ENCODE results near the gene ARMH3. TPM values are rescaled to one million over a fixed set of nuclear protein-coding genes. Genes with fewer than 3 reads are reported as not detected.

ARMH3 gene
- total RNA-seq, 1 experiment from 2014 or later, result 3.7 TPM

GRCh38 chr10:101958691-101959090, 97.3 kb downstream of the ARMH3 start:
- Histone ChIP-seq H3K27ac (ENCODE audit: low read length) (peak overlapping the region; percentile 54), H3K4me3 (ENCODE audit: low read length) (no peak overlapping the region), H3K9me2 (replicated peaks; ENCODE audit: insufficient read depth, low read length) (no peaks in the 10 kb centered on the region), H3K9me3 (ENCODE audit: low read length) (no peaks in the 10 kb centered on the region), H2AFZ (ENCODE audit: low read length) (no peak overlapping the region), H3K9ac (ENCODE audit: low read length) (no peak overlapping the region), H4K20me1 (ENCODE audit: insufficient read depth, low read depth, low read length) (no peaks in the 10 kb centered on the region), H3K4me1 (ENCODE audit: low read length) (peaks cover 7% of the 10 kb centered on the region), H3K27me3 (ENCODE audit: low read length) (no peaks in the 10 kb centered on the region), H3K79me2 (ENCODE audit: low read length) (no peaks in the 10 kb centered on the region), H3K4me2 (ENCODE audit: low read depth, low read length, poor library complexity, severe bottlenecking) (no peak overlapping the region), H3K36me3 (ENCODE audit: insufficient read depth, low read length) (no peaks in the 10 kb centered on the region; the same call in 1 of the 2 replicates)
- no peak for DNase-seq

- DNase-seq, result no peak
- Histone ChIP-seq H3K9ac (ENCODE audit: low read length) (no peak overlapping the region), H3K27me3 (ENCODE audit: low read length) (no peaks in the 10 kb centered on the region), H3K79me2 (ENCODE audit: low read length) (no peaks in the 10 kb centered on the region), H2AFZ (ENCODE audit: low read length) (no peak overlapping the region), H3K4me2 (ENCODE audit: low read depth, low read length, poor library complexity, severe bottlenecking) (no peak overlapping the region), H3K27ac (ENCODE audit: low read length) (no peak overlapping the region), H4K20me1 (ENCODE audit: insufficient read depth, low read depth, low read length) (no peaks in the 10 kb centered on the region), H3K4me1 (ENCODE audit: low read length) (peaks cover 7% of the 10 kb centered on the region), H3K9me2 (replicated peaks; ENCODE audit: insufficient read depth, low read length) (no peaks in the 10 kb centered on the region), H3K4me3 (ENCODE audit: low read length) (no peak overlapping the region), H3K9me3 (ENCODE audit: low read length) (no peaks in the 10 kb centered on the region), H3K36me3 (ENCODE audit: insufficient read depth, low read length) (no peaks in the 10 kb centered on the region; the same call in 1 of the 2 replicates)
Observed at GRCh38 chr10:101956898-101957297, 99.1 kb downstream of the ARMH3 start.

DNA sequence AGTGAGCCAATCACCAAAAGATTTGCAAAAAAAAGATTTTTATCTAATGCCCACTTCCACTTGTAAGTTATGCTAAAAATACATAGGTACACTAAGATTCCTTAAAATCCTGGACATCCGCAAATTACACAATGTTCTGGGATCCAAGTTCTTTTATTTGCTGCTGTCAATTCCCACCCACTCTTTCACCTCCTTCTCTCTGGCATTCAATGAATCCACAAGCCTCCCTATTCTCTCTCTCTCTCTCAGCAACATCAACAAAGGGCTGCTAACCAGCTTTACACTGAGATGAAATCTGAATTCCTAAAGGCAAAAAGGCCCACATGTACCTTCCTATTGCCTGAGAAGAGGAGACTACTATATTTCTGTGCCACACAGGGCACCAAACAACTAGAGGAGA, 99.9 kb downstream of the ARMH3 start:
- no peak for DNase-seq
- no peaks in the 10 kb centered on the region for H4K20me1 ChIP-seq (ENCODE audit: insufficient read depth, low read depth, low read length)

DNA sequence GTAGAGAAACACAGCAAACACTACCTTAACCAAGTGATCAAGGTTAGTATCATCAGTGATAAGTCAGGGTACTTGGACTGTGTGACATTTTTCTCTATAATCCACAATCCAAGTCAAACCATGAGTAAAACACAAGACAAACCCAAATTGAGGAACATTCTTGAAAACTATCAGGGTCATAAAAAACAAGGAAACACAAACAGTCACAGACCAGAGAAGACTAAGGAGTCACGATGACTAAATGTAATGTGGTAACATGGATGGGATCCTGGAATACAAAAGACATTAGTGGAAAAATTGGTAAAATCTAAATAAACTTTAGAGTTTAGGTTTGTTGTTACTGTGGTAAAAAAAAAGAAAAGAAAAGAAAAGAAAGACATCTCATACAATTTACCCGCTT, 103.8 kb downstream of the ARMH3 start:
- no peak overlapping the region for H2AFZ ChIP-seq (ENCODE audit: low read length)
- no peaks in the 10 kb centered on the region for H4K20me1 ChIP-seq (ENCODE audit: insufficient read depth, low read depth, low read length)
- H3K27me3 ChIP-seq (ENCODE audit: low read length), result no peaks in the 10 kb centered on the region
- no peak overlapping the region for H3K4me3 ChIP-seq (ENCODE audit: low read length)
- H3K9me3 ChIP-seq (ENCODE audit: low read length), result no peaks in the 10 kb centered on the region
- no peaks in the 10 kb centered on the region for H3K4me1 ChIP-seq (ENCODE audit: low read length)
- H3K79me2 ChIP-seq (ENCODE audit: low read length), result no peaks in the 10 kb centered on the region
- no peaks in the 10 kb centered on the region for H3K9me2 ChIP-seq (replicated peaks; ENCODE audit: insufficient read depth, low read length)
- no peak overlapping the region for H3K4me2 ChIP-seq (ENCODE audit: low read depth, low read length, poor library complexity, severe bottlenecking)
- no peak overlapping the region for H3K9ac ChIP-seq (ENCODE audit: low read length)
- H3K36me3 ChIP-seq (ENCODE audit: insufficient read depth, low read length), result no peaks in the 10 kb centered on the region; the same call in 1 of the 2 replicates
- no peak overlapping the region for H3K27ac ChIP-seq (ENCODE audit: low read length)
- DNase-seq, result no peak

More for the DNA sequence above, 99.9 kb downstream of the ARMH3 start:
- Histone ChIP-seq H3K4me3 (ENCODE audit: low read length) (no peak overlapping the region), H3K9me2 (replicated peaks; ENCODE audit: insufficient read depth, low read length) (no peaks in the 10 kb centered on the region), H3K27me3 (ENCODE audit: low read length) (no peaks in the 10 kb centered on the region), H3K27ac (ENCODE audit: low read length) (no peak overlapping the region), H3K79me2 (ENCODE audit: low read length) (no peaks in the 10 kb centered on the region), H3K36me3 (ENCODE audit: insufficient read depth, low read length) (no peaks in the 10 kb centered on the region; the same call in 1 of the 2 replicates), H3K4me2 (ENCODE audit: low read depth, low read length, poor library complexity, severe bottlenecking) (no peak overlapping the region), H3K4me1 (ENCODE audit: low read length) (peaks cover 7% of the 10 kb centered on the region), H3K9me3 (ENCODE audit: low read length) (no peaks in the 10 kb centered on the region), H2AFZ (ENCODE audit: low read length) (no peak overlapping the region), H3K9ac (ENCODE audit: low read length) (no peak overlapping the region)

GRCh38 chr10:101950213-101950612, 105.8 kb downstream of the ARMH3 start:
- no peak for DNase-seq
- H3K4me3 ChIP-seq (ENCODE audit: low read length), result no peak overlapping the region
- H3K36me3 ChIP-seq (ENCODE audit: insufficient read depth, low read length), result no peaks in the 10 kb centered on the region; the same call in 1 of the 2 replicates
- H3K27ac ChIP-seq (ENCODE audit: low read length), result no peak overlapping the region
- no peaks in the 10 kb centered on the region for H4K20me1 ChIP-seq (ENCODE audit: insufficient read depth, low read depth, low read length)
- no peak overlapping the region for H3K9ac ChIP-seq (ENCODE audit: low read length)
- H3K9me2 ChIP-seq (replicated peaks; ENCODE audit: insufficient read depth, low read length), result no peaks in the 10 kb centered on the region
- H3K27me3 ChIP-seq (ENCODE audit: low read length), result no peaks in the 10 kb centered on the region
- no peak overlapping the region for H3K4me2 ChIP-seq (ENCODE audit: low read depth, low read length, poor library complexity, severe bottlenecking)
- H3K9me3 ChIP-seq (ENCODE audit: low read length), result no peaks in the 10 kb centered on the region
- H2AFZ ChIP-seq (ENCODE audit: low read length), result no peak overlapping the region
- no peaks in the 10 kb centered on the region for H3K4me1 ChIP-seq (ENCODE audit: low read length)
- H3K79me2 ChIP-seq (ENCODE audit: low read length), result no peaks in the 10 kb centered on the region

- H3K9me2 ChIP-seq (replicated peaks; ENCODE audit: insufficient read depth, low read length), result no peaks in the 10 kb centered on the region
- no peak overlapping the region for H3K4me3 ChIP-seq (ENCODE audit: low read length)
- no peaks in the 10 kb centered on the region for H3K79me2 ChIP-seq (ENCODE audit: low read length)
- H3K27ac ChIP-seq (ENCODE audit: low read length), result no peak overlapping the region
- no peak overlapping the region for H3K4me2 ChIP-seq (ENCODE audit: low read depth, low read length, poor library complexity, severe bottlenecking)
- no peaks in the 10 kb centered on the region for H3K9me3 ChIP-seq (ENCODE audit: low read length)
- peaks cover 14% of the 10 kb centered on the region for H3K4me1 ChIP-seq (ENCODE audit: low read length)
- no peaks in the 10 kb centered on the region for H3K36me3 ChIP-seq (ENCODE audit: insufficient read depth, low read length)
- H2AFZ ChIP-seq (ENCODE audit: low read length), result no peak overlapping the region
- no peak overlapping the region for H3K9ac ChIP-seq (ENCODE audit: low read length)
- H3K27me3 ChIP-seq (ENCODE audit: low read length), result no peaks in the 10 kb centered on the region
- no peaks in the 10 kb centered on the region for H4K20me1 ChIP-seq (ENCODE audit: insufficient read depth, low read depth, low read length)
- DNase-seq, result no peak
Observed at GRCh38 chr10:101941871-101942270, 114.1 kb downstream of the ARMH3 start.

GRCh38 chr10:101940916-101941315, 115.1 kb downstream of the ARMH3 start:
- H3K27me3 ChIP-seq (ENCODE audit: low read length), result no peaks in the 10 kb centered on the region
- no peak overlapping the region for H3K4me2 ChIP-seq (ENCODE audit: low read depth, low read length, poor library complexity, severe bottlenecking)
- H3K79me2 ChIP-seq (ENCODE audit: low read length), result no peaks in the 10 kb centered on the region
- H3K36me3 ChIP-seq (ENCODE audit: insufficient read depth, low read length), result no peaks in the 10 kb centered on the region
- H3K9ac ChIP-seq (ENCODE audit: low read length), result no peak overlapping the region
- H3K4me3 ChIP-seq (ENCODE audit: low read length), result no peak overlapping the region
- peaks cover 14% of the 10 kb centered on the region for H3K4me1 ChIP-seq (ENCODE audit: low read length)
- no peaks in the 10 kb centered on the region for H3K9me3 ChIP-seq (ENCODE audit: low read length)
- no peak overlapping the region for H2AFZ ChIP-seq (ENCODE audit: low read length)
- DNase-seq, result no peak
- no peaks in the 10 kb centered on the region for H4K20me1 ChIP-seq (ENCODE audit: insufficient read depth, low read depth, low read length)
- H3K27ac ChIP-seq (ENCODE audit: low read length), result no peak overlapping the region
- H3K9me2 ChIP-seq (replicated peaks; ENCODE audit: insufficient read depth, low read length), result no peaks in the 10 kb centered on the region

GRCh38 chr10:101939729-101940128, 116.2 kb downstream of the ARMH3 start:
- H3K9me2 ChIP-seq (replicated peaks; ENCODE audit: insufficient read depth, low read length), result no peaks in the 10 kb centered on the region
- no peak overlapping the region for H3K27ac ChIP-seq (ENCODE audit: low read length)
- H4K20me1 ChIP-seq (ENCODE audit: insufficient read depth, low read depth, low read length), result no peaks in the 10 kb centered on the region
- no peaks in the 10 kb centered on the region for H3K9me3 ChIP-seq (ENCODE audit: low read length)
- no peaks in the 10 kb centered on the region for H3K27me3 ChIP-seq (ENCODE audit: low read length)
- no peak overlapping the region for H3K9ac ChIP-seq (ENCODE audit: low read length)
- no peak for DNase-seq
- no peak overlapping the region for H3K4me3 ChIP-seq (ENCODE audit: low read length)
- no peaks in the 10 kb centered on the region for H3K79me2 ChIP-seq (ENCODE audit: low read length)
- no peak overlapping the region for H3K4me2 ChIP-seq (ENCODE audit: low read depth, low read length, poor library complexity, severe bottlenecking)
- peaks cover 14% of the 10 kb centered on the region for H3K4me1 ChIP-seq (ENCODE audit: low read length)
- no peaks in the 10 kb centered on the region for H3K36me3 ChIP-seq (ENCODE audit: insufficient read depth, low read length)
- H2AFZ ChIP-seq (ENCODE audit: low read length), result no peak overlapping the region

Data from Karpas-422 (cell line).